ENCODE results near the gene SYTL3. TPM values are rescaled to one million over a fixed set of nuclear protein-coding genes. Genes with fewer than 3 reads are reported as not detected.

Gene SYTL3
- total RNA-seq, 1 donor from 2014 or later, result 2.8 TPM

DNA sequence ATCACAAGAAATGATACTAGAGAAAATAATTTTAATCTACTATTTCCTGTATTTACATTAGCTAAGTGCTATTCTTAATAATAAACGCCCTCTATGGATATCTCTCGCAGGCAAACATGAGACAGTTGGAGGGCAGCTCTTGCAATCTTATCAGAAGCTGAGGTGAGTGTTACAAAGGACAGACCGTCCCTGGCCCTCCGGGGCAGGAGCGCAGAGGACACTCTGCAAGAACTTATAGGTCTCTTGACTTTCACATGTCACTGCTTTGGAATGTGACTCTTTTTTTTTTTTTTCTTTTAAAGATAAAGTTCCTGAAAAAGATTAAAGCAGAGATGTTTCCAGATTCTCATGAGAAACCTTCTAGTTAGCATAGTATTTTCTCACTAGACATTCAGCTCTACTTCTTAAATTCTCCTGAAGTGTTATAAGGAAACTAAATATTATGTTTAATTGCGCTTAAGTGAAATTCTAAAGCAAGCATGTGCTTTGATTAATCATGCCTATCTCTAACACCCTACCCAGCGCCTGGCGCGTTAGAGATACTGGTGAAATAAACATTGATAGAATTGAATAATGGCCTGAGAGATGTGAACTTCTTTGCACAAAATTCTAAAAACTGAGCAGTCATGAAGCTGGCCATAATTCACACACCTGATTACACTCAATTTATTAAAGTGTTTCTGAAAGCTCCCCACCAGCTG lies 57.4 kb downstream of the SYTL3 start:
- Mint-ChIP-seq H3K27ac (ENCODE audit: unreplicated experiment) (no peak overlapping the region), H3K27me3 (ENCODE audit: unreplicated experiment) (peaks cover 3% of the 10 kb centered on the region), H3K4me3 (ENCODE audit: unreplicated experiment) (no peak overlapping the region), H3K4me1 (ENCODE audit: low read depth, unreplicated experiment) (peaks cover 19% of the 10 kb centered on the region), H3K36me3 (ENCODE audit: unreplicated experiment) (no peaks in the 10 kb centered on the region), H3K9me3 (ENCODE audit: unreplicated experiment) (no peaks in the 10 kb centered on the region)
- TF ChIP-seq, protein P1, sequence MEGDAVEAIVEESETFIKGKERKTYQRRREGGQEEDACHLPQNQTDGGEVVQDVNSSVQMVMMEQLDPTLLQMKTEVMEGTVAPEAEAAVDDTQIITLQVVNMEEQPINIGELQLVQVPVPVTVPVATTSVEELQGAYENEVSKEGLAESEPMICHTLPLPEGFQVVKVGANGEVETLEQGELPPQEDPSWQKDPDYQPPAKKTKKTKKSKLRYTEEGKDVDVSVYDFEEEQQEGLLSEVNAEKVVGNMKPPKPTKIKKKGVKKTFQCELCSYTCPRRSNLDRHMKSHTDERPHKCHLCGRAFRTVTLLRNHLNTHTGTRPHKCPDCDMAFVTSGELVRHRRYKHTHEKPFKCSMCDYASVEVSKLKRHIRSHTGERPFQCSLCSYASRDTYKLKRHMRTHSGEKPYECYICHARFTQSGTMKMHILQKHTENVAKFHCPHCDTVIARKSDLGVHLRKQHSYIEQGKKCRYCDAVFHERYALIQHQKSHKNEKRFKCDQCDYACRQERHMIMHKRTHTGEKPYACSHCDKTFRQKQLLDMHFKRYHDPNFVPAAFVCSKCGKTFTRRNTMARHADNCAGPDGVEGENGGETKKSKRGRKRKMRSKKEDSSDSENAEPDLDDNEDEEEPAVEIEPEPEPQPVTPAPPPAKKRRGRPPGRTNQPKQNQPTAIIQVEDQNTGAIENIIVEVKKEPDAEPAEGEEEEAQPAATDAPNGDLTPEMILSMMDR (IDR thresholded peaks at IDR 0.05; ENCODE audit: partially characterized antibody, unreplicated experiment), result no peak
- no peak for DNase-seq

DNA sequence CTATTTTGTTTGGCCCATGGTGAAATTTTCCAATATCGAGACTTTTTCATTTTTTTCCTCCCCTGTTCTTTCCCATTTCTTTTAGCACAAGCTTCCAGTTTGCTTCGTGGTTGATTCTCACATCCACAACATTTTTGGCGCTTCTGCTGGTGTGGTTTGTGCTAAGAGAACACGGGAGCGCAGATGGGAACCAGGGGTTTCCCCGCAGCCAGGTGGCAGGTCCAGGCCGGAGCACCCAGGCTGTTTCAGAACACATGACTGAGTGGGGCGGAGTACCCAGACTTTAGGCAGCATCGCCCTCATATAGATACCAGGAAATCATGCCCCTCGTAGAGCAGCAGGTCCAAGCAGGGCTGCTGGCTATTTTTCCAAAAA lies 58.0 kb downstream of the SYTL3 start:
- Mint-ChIP-seq H3K9me3 (ENCODE audit: unreplicated experiment) (no peaks in the 10 kb centered on the region), H3K4me1 (ENCODE audit: low read depth, unreplicated experiment) (peaks cover 19% of the 10 kb centered on the region), H3K27me3 (ENCODE audit: unreplicated experiment) (peaks cover 3% of the 10 kb centered on the region), H3K36me3 (ENCODE audit: unreplicated experiment) (no peaks in the 10 kb centered on the region), H3K27ac (ENCODE audit: unreplicated experiment) (no peak overlapping the region), H3K4me3 (ENCODE audit: unreplicated experiment) (no peak overlapping the region)
- TF ChIP-seq, protein P1 (IDR thresholded peaks at IDR 0.05; ENCODE audit: partially characterized antibody, unreplicated experiment), result no peak
- no peak for DNase-seq

DNA sequence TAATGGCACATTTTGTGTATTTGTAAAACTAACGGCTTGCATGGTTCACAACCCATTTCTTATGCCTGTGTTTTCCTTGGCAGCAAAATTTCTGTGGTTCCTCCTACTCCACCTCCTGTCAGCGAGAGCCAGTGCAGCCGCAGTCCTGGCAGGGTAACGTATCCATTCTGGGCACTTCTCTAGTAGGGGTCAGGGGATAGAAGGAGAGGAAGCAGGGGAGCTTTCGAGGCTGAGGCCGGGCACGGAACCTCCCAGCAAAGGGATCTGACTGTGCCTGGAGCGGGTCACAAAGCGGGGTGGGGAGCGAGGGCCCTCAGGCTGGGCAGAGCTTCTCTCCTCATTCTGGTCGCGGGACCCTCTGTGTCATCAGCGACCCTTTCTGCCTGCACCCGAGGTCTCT lies 58.4 kb downstream of the SYTL3 start:
- peaks cover 21% of the 10 kb centered on the region for H3K4me1 Mint-ChIP-seq (ENCODE audit: low read depth, unreplicated experiment)
- peak overlapping the region; percentile 3 for H3K27ac Mint-ChIP-seq (ENCODE audit: unreplicated experiment)
- no peak for DNase-seq
- H3K27me3 Mint-ChIP-seq (ENCODE audit: unreplicated experiment), result peaks cover 3% of the 10 kb centered on the region
- H3K36me3 Mint-ChIP-seq (ENCODE audit: unreplicated experiment), result no peaks in the 10 kb centered on the region
- no peaks in the 10 kb centered on the region for H3K9me3 Mint-ChIP-seq (ENCODE audit: unreplicated experiment)
- H3K4me3 Mint-ChIP-seq (ENCODE audit: unreplicated experiment), result no peak overlapping the region
- TF ChIP-seq, protein P1 (IDR thresholded peaks at IDR 0.05; ENCODE audit: partially characterized antibody, unreplicated experiment), result no peak

- peaks cover 1% of the 10 kb centered on the region for H3K9me3 Mint-ChIP-seq (ENCODE audit: unreplicated experiment)
- TF ChIP-seq, protein P1 (IDR thresholded peaks at IDR 0.05; ENCODE audit: partially characterized antibody, unreplicated experiment), result no peak
- H3K27ac Mint-ChIP-seq (ENCODE audit: unreplicated experiment), result no peak overlapping the region
- H3K4me3 Mint-ChIP-seq (ENCODE audit: unreplicated experiment), result no peak overlapping the region
- H3K4me1 Mint-ChIP-seq (ENCODE audit: low read depth, unreplicated experiment), result peaks cover 29% of the 10 kb centered on the region
- DNase-seq, result no peak
- H3K27me3 Mint-ChIP-seq (ENCODE audit: unreplicated experiment), result peaks cover 3% of the 10 kb centered on the region
- no peaks in the 10 kb centered on the region for H3K36me3 Mint-ChIP-seq (ENCODE audit: unreplicated experiment)
Measured at GRCh38 chr6:158709809-158710208, 60.0 kb downstream of the SYTL3 start.

- Mint-ChIP-seq H3K4me1 (ENCODE audit: low read depth, unreplicated experiment) (peaks cover 33% of the 10 kb centered on the region), H3K27ac (ENCODE audit: unreplicated experiment) (no peak overlapping the region), H3K4me3 (ENCODE audit: unreplicated experiment) (no peak overlapping the region), H3K27me3 (ENCODE audit: unreplicated experiment) (peaks cover 2% of the 10 kb centered on the region), H3K36me3 (ENCODE audit: unreplicated experiment) (peaks cover under 1% of the 10 kb centered on the region), H3K9me3 (ENCODE audit: unreplicated experiment) (peaks cover 1% of the 10 kb centered on the region)
- DNase-seq, result no peak
- TF ChIP-seq, protein P1 (IDR thresholded peaks at IDR 0.05; ENCODE audit: partially characterized antibody, unreplicated experiment), result no peak
Measured at GRCh38 chr6:158711264-158711663, 61.4 kb downstream of the SYTL3 start.
